22Rv1 (cell line): Measurements from ENCODE around the gene PLIN1.

Experiments
- ZFX ChIP-seq: fragments of 450-650 bp; IDR thresholded peaks from 2 replicates; pipeline ENCODE4 v1.6.1; 2017; ENCODE audit warnings: antibody characterized with exemption, borderline replicate concordance
- TF ChIP-seq, protein P1 (sequence below): fragments of 450-650 bp; IDR thresholded peaks from 2 replicates; pipeline ENCODE4 v1.5.1; 2017; ENCODE audit warnings: mild to moderate bottlenecking

DNA sequence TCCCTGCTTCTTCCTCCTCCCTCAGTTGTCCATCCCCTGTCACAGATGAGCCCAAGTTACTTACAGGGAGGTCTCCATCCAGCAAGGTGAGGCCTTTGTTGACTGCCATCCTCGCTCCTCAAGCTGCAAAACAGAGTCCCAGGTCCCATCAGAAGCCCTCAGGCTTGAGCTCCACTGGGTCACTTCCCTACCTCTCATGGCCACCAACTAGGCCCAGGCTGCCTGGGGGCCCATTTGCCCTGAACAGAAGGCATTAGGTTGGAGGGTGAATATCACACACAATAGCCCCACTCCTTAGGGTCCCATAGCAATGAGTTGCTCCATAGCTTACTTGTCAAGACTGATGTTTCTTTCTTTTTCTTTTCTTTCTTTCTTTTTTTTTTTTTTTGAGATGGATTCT, 1.8 kb downstream of the PLIN1 start:
- TF ChIP-seq, protein P1, sequence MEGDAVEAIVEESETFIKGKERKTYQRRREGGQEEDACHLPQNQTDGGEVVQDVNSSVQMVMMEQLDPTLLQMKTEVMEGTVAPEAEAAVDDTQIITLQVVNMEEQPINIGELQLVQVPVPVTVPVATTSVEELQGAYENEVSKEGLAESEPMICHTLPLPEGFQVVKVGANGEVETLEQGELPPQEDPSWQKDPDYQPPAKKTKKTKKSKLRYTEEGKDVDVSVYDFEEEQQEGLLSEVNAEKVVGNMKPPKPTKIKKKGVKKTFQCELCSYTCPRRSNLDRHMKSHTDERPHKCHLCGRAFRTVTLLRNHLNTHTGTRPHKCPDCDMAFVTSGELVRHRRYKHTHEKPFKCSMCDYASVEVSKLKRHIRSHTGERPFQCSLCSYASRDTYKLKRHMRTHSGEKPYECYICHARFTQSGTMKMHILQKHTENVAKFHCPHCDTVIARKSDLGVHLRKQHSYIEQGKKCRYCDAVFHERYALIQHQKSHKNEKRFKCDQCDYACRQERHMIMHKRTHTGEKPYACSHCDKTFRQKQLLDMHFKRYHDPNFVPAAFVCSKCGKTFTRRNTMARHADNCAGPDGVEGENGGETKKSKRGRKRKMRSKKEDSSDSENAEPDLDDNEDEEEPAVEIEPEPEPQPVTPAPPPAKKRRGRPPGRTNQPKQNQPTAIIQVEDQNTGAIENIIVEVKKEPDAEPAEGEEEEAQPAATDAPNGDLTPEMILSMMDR = no peak
- TF ChIP-seq ZFX = no peak
